ENCODE results near the gene PLSCR1.

GRCh38 chr3:146507331-146508120 is 36.9 kb downstream of the PLSCR1 start:
- TF ChIP-seq, protein P1, sequence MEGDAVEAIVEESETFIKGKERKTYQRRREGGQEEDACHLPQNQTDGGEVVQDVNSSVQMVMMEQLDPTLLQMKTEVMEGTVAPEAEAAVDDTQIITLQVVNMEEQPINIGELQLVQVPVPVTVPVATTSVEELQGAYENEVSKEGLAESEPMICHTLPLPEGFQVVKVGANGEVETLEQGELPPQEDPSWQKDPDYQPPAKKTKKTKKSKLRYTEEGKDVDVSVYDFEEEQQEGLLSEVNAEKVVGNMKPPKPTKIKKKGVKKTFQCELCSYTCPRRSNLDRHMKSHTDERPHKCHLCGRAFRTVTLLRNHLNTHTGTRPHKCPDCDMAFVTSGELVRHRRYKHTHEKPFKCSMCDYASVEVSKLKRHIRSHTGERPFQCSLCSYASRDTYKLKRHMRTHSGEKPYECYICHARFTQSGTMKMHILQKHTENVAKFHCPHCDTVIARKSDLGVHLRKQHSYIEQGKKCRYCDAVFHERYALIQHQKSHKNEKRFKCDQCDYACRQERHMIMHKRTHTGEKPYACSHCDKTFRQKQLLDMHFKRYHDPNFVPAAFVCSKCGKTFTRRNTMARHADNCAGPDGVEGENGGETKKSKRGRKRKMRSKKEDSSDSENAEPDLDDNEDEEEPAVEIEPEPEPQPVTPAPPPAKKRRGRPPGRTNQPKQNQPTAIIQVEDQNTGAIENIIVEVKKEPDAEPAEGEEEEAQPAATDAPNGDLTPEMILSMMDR (IDR thresholded peaks at IDR 0.05): no peak
- TF ChIP-seq POLR2A (IDR thresholded peaks at IDR 0.05): no peak

Data from sigmoid colon (tissue), 3 donors.